ENCODE measurements around the gene STAU1. TPM values are rescaled to one million over a fixed set of nuclear protein-coding genes. Genes with fewer than 3 reads are reported as not detected.
"Not testable (repeated sequence)": the region's sequence is repeated elsewhere in the genome, so short reads cannot be mapped to it uniquely, and the experiment has no call there.

Gene STAU1
- total and polyA plus RNA-seq, 4 donors: 53.5 to 89.2 (median 65.2) TPM

- TF ChIP-seq SP1 (IDR thresholded peaks at IDR 0.05) (no peak), FOXA1 (IDR thresholded peaks at IDR 0.05) (no peak), TAF1 (conservative IDR thresholded peaks at IDR 0.05) (no peak)
Observed at GRCh38 chr20:49199729-49200293, 11.7 kb upstream of the STAU1 start (continued).

GRCh38 chr20:49192944-49193518 is 4.9 kb upstream of the STAU1 start:
- not testable (repeated sequence) for H3K27me3 ChIP-seq (ENCODE audit: control insufficient read depth in 4 of 4, insufficient read depth in 4 of 4, low read length in 3 of 4); H3K36me3 ChIP-seq (ENCODE audit: control insufficient read depth in 4 of 4, insufficient read depth in 3 of 4, low read depth in 1 of 4, low read length in 3 of 4); H3K9ac ChIP-seq (ENCODE audit: low read depth in 1 of 2, low read length in 2 of 2); H3K4me1 ChIP-seq (ENCODE audit: control insufficient read depth in 4 of 4, insufficient read depth in 4 of 4, low read length in 3 of 4); H3K4me3 ChIP-seq (ENCODE audit: low read depth in 1 of 3, low read length in 3 of 3); H3K9me3 ChIP-seq (ENCODE audit: control insufficient read depth in 4 of 4, low read length in 3 of 4); H3K27ac ChIP-seq (ENCODE audit: low read depth in 1 of 2, low read length in 2 of 2); DNase-seq (ENCODE audit: low spot score)
- WGBS: 88% methylated on average over 11 of the region's 11 CpGs

DNA sequence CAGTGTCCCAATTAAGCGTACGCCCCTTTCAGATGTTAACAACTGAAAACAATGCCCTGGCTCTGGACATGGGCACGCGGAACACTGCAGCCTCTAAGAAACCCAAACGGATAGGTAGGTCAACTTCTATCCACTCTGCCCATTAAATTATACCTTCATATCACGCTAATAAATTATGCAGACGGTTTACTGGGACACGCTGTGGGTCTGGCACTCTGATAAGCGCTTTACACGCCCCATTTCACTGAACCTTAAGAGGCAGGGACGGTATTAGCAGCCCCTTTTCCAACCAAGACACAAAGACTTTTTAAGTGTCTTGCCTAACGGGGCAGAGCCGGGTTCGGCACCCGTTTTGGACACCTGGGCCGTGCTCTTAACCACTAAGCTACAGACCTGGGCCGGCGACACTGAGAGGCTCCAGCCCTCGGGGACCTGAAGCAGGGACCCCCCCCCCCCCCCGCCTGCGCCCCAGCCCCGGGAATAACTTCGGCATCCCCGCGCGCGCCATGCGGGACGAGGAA is 744 bp downstream of the STAU1 start:
- Histone ChIP-seq H3K36me3 (ENCODE audit: control insufficient read depth in 4 of 4, insufficient read depth in 3 of 4, low read depth in 1 of 4, low read length in 3 of 4) (peaks cover 0 to 2% (median 0%) of the 10 kb centered on the region in 4 donors), H3K9ac (ENCODE audit: low read depth in 1 of 2, low read length in 2 of 2) (peak overlapping the region; percentile 29 to 92), H3K9me3 (ENCODE audit: control insufficient read depth in 4 of 4, low read length in 3 of 4) (no peaks in the 10 kb centered on the region), H3K27ac (ENCODE audit: low read depth in 1 of 2, low read length in 2 of 2) (peak overlapping the region; percentile 84 to 95), H3K4me3 (ENCODE audit: low read depth in 1 of 3, low read length in 3 of 3) (peak overlapping the region; percentile 92 to 98 (median 94)), H3K4me1 (ENCODE audit: control insufficient read depth in 4 of 4, insufficient read depth in 4 of 4, low read length in 3 of 4) (peaks cover 11 to 27% (median 17%) of the 10 kb centered on the region in 4 donors), H3K27me3 (ENCODE audit: control insufficient read depth in 4 of 4, insufficient read depth in 4 of 4, low read length in 3 of 4) (no peaks in the 10 kb centered on the region)
- under 1% methylated on average over 29 of the region's 29 CpGs for WGBS
- no peak for TF ChIP-seq FOXA2 (IDR thresholded peaks at IDR 0.05)
- TF ChIP-seq NR2F2 (IDR thresholded peaks at IDR 0.05): no peak
- no peak for TF ChIP-seq RXRA (IDR thresholded peaks at IDR 0.05)
- no peak for TF ChIP-seq MAX (IDR thresholded peaks at IDR 0.05)
- TF ChIP-seq HNF4A (conservative IDR thresholded peaks at IDR 0.05): no peak
- no peak for TF ChIP-seq EGR1 (IDR thresholded peaks at IDR 0.05; ENCODE audit: low read depth in 2 of 2)
- TF ChIP-seq GABPA (IDR thresholded peaks at IDR 0.05 in 1 of 2, conservative IDR thresholded peaks at IDR 0.05 in 1 of 2): no peak
- TF ChIP-seq, protein P1, sequence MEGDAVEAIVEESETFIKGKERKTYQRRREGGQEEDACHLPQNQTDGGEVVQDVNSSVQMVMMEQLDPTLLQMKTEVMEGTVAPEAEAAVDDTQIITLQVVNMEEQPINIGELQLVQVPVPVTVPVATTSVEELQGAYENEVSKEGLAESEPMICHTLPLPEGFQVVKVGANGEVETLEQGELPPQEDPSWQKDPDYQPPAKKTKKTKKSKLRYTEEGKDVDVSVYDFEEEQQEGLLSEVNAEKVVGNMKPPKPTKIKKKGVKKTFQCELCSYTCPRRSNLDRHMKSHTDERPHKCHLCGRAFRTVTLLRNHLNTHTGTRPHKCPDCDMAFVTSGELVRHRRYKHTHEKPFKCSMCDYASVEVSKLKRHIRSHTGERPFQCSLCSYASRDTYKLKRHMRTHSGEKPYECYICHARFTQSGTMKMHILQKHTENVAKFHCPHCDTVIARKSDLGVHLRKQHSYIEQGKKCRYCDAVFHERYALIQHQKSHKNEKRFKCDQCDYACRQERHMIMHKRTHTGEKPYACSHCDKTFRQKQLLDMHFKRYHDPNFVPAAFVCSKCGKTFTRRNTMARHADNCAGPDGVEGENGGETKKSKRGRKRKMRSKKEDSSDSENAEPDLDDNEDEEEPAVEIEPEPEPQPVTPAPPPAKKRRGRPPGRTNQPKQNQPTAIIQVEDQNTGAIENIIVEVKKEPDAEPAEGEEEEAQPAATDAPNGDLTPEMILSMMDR (IDR thresholded peaks at IDR 0.05; ENCODE audit: low read depth, low read length, missing input control): no peak
- TF ChIP-seq, protein P2, sequence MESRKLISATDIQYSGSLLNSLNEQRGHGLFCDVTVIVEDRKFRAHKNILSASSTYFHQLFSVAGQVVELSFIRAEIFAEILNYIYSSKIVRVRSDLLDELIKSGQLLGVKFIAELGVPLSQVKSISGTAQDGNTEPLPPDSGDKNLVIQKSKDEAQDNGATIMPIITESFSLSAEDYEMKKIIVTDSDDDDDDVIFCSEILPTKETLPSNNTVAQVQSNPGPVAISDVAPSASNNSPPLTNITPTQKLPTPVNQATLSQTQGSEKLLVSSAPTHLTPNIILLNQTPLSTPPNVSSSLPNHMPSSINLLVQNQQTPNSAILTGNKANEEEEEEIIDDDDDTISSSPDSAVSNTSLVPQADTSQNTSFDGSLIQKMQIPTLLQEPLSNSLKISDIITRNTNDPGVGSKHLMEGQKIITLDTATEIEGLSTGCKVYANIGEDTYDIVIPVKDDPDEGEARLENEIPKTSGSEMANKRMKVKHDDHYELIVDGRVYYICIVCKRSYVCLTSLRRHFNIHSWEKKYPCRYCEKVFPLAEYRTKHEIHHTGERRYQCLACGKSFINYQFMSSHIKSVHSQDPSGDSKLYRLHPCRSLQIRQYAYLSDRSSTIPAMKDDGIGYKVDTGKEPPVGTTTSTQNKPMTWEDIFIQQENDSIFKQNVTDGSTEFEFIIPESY (IDR thresholded peaks at IDR 0.05): no peak
- no peak for TF ChIP-seq YY1 (IDR thresholded peaks at IDR 0.05)
- no peak for TF ChIP-seq FOXA1 (IDR thresholded peaks at IDR 0.05)
- TF ChIP-seq HNF4G (IDR thresholded peaks at IDR 0.05): no peak
- peak; percentile 59 for DNase-seq (ENCODE audit: low spot score)

Measured in liver (tissue), 9 donors.